GM18505 (cell line): ENCODE measurements around the gene USP17L11.
"Not testable (repeated sequence)": the region's sequence is repeated elsewhere in the genome, so short reads cannot be mapped to it uniquely, and the experiment has no call there.

Experiments used
- ATAC-seq: cut with Tn5 transposase; IDR thresholded peaks from one replicate; pipeline ENCODE4 v1.9.1; 2021; ENCODE audit not compliant: unreplicated experiment

The USP17L11 gene, protein sequence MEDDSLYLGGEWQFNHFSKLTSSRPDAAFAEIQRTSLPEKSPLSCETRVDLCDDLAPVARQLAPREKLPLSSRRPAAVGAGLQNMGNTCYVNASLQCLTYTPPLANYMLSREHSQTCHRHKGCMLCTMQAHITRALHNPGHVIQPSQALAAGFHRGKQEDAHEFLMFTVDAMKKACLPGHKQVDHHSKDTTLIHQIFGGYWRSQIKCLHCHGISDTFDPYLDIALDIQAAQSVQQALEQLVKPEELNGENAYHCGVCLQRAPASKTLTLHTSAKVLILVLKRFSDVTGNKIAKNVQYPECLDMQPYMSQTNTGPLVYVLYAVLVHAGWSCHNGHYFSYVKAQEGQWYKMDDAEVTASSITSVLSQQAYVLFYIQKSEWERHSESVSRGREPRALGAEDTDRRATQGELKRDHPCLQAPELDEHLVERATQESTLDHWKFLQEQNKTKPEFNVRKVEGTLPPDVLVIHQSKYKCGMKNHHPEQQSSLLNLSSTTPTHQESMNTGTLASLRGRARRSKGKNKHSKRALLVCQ

DNA sequence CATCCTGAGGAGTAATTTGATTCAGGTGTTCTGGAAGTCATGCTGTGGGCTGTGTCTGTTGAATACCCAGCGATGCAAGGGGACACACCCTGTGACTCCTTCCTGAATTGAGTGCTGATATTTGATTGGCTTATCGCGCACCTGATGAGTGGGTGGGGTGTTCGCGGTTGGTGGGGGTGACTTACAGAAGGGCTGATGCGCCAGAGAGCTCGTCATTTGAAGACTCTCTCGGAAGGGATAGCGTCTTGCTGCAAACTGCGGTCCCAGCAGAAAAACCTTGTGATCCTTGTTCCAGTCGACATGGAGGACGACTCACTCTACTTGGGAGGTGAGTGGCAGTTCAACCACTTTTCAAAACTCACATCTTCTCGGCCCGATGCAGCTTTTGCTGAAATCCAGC is at the start of gene USP17L11:
USP17L11 (plus strand) TSS at position 301 of the 400 bp plus-strand sequence; CDS start at position 301, 0 bp downstream.
- not testable (repeated sequence) for ATAC-seq

DNA sequence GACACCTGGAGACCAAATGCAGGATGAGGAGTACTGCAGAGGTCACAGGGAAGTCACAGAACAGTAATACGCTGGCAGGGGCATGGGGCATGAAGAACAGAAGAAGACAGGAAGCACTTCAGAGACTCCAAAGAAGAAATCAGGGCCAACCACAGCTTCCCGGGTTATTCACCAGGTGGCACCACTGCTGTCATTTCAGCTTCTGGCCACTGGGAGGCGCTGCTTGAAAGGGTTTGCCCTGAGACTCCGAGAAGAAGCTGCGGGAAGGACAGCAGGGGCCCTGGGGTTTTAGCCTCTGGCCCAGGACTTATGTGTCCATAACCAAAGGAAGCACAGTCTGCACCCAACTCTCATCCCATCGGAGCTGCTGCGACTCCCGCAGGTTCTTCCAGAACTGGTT is 49.2 kb upstream of the USP17L11 start:
- not testable (repeated sequence) for ATAC-seq

DNA sequence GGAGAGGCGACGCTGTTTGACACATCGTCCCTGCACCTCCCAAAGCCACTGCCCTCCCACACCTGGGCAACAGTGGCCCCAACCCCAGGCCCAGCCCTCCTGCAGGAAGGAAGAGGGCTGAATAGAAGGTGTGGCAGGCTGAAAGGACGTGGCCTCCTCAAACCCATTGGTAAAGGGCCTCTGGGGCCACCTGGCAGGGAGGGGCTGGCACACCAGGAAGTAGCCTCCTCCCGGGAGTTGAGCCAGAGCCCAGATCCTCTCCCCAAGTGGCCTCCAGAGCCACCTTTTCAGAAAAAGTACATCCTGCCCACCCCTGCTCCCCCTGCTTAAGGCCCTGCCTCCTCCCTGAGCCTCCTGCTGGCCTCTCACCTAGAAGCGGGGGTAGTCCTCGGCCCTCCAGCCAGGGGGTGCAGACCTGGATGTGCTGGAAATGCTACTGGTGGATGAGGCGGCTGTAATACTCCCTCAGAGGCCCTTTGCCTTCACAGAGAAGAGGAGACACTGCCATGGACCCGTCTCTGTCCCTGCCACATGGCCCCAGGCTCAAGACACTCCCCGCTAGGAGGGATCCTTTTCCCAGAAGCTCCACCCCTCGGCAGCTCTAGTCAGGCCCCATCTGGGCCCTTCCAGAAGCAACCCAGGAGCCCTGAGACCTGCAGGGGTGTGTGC is 45.3 kb upstream of the USP17L11 start, which contains the start of gene FAM90A26:
FAM90A26 (plus strand) TSS at position 619 of the 669 bp plus-strand sequence. CDS start 2,764 bp downstream, outside the sequence.
- ATAC-seq = not testable (repeated sequence)

DNA sequence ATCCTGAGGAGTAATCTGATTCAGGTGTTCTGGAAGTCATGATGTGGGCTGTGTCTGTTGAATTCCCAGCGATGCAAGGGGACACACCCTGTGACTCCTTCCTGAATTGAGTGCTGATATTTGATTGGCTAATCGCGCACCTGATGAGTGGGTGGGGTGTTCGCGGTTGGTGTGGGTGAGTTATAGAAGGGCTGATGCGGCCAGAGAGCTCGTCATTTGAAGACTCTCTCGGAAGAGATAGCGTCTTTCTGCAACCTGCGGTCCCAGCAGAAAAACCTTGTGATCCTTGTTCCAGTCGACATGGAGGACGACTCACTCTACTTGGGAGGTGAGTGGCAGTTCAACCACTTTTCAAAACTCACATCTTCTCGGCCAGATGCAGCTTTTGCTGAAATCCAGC is 4.8 kb upstream of the USP17L11 start, which contains the start of gene USP17L10:
USP17L10 (plus strand) TSS at position 301 of the 400 bp plus-strand sequence; CDS start at position 301, 0 bp downstream.
- not testable (repeated sequence) for ATAC-seq

DNA sequence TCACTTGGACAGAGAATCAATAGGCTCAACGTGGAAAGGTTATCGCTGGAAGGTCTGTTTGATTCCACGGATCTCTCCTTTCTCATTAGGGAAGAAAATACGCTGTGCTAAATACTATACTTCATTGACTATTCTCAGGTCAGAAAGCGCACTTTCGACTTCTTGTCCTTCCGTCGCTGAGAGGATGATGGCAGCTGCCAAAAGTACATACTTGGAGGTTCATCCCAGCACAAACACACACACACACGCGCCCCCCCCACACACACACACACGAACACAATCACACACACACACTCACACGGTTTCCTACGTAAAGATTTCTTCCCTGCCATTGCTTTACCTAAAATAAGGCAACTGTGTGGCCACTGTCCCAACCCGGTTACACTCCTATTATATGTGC is 504 bp upstream of the USP17L11 start:
- ATAC-seq = not testable (repeated sequence)

DNA sequence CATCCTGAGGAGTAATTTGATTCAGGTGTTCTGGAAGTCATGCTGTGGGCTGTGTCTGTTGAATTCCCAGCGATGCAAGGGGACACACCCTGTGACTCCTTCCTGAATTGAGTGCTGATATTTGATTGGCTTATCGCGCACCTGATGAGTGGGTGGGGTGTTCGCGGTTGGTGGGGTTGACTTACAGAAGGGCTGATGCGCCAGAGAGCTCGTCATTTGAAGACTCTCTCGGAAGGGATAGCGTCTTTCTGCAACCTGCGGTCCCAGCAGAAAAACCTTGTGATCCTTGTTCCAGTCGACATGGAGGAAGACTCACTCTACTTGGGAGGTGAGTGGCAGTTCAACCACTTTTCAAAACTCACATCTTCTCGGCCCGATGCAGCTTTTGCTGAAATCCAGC is 4.6 kb downstream of the USP17L11 start, which contains the start of gene USP17L12:
USP17L12 (plus strand) TSS at position 301 of the 400 bp plus-strand sequence; CDS start at position 301, 0 bp downstream.
- ATAC-seq = not testable (repeated sequence)

DNA sequence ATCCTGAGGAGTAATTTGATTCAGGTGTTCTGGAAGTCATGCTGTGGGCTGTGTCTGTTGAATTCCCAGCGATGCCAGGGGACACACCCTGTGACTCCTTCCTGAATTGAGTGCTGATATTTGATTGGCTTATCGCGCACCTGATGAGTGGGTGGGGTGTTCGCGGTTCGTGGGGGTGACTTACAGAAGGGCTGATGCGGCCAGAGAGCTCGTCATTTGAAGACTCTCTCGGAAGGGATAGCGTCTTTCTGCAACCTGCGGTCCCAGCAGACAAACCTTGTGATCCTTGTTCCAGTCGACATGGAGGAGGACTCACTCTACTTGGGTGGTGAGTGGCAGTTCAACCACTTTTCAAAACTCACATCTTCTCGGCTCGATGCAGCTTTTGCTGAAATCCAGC is 9.4 kb downstream of the USP17L11 start, which contains the start of gene USP17L13:
USP17L13 (plus strand) TSS at position 301 of the 400 bp plus-strand sequence; CDS start at position 301, 0 bp downstream.
- ATAC-seq = not testable (repeated sequence)

DNA sequence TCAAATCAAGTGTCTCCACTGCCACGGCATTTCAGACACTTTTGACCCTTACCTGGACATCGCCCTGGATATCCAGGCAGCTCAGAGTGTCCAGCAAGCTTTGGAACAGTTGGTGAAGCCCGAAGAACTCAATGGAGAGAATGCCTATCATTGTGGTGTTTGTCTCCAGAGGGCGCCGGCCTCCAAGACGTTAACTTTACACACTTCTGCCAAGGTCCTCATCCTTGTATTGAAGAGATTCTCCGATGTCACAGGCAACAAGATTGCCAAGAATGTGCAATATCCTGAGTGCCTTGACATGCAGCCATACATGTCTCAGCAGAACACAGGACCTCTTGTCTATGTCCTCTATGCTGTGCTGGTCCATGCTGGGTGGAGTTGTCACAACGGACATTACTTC is 15.0 kb downstream of the USP17L11 start:
- ATAC-seq = not testable (repeated sequence)

DNA sequence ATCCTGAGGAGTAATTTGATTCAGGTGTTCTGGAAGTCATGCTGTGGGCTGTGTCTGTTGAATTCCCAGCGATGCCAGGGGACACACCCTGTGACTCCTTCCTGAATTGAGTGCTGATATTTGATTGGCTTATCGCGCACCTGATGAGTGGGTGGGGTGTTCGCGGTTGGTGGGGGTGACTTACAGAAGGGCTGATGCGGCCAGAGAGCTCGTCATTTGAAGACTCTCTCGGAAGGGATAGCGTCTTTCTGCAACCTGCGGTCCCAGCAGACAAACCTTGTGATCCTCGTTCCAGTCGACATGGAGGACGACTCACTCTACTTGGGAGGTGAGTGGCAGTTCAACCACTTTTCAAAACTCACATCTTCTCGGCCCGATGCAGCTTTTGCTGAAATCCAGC is 18.9 kb downstream of the USP17L11 start, which contains the start of gene USP17L15:
USP17L15 (plus strand) TSS at position 301 of the 400 bp plus-strand sequence; CDS start at position 301, 0 bp downstream.
- not testable (repeated sequence) for ATAC-seq

DNA sequence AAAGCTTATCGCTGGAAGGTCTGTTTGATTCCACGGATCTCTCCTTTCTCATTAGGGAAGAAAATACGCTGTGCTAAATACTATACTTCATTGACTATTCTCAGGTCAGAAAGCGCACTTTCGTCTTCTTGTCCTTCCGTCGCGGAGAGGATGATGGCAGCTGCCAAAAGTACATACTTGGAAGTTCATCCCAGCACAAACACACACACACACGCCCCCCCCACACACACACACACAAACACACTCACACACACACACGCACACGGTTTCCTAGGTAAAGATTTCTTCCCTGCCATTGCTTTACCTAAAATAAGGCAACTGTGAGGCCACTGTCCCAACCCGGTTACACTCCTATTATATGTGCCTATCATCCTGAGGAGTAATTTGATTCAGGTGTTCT is 23.3 kb downstream of the USP17L11 start:
- not testable (repeated sequence) for ATAC-seq

DNA sequence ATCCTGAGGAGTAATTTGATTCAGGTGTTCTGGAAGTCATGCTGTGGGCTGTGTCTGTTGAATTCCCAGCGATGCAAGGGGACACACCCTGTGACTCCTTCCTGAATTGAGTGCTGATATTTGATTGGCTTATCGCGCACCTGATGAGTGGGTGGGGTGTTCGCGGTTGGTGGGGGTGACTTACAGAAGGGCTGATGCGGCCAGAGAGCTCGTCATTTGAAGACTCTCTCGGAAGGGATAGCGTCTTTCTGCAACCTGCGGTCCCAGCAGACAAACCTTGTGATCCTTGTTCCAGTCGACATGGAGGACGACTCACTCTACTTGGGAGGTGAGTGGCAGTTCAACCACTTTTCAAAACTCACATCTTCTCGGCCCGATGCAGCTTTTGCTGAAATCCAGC is 28.4 kb downstream of the USP17L11 start, which contains the start of gene USP17L17:
USP17L17 (plus strand) TSS at position 301 of the 400 bp plus-strand sequence; CDS start at position 301, 0 bp downstream.
- not testable (repeated sequence) for ATAC-seq

DNA sequence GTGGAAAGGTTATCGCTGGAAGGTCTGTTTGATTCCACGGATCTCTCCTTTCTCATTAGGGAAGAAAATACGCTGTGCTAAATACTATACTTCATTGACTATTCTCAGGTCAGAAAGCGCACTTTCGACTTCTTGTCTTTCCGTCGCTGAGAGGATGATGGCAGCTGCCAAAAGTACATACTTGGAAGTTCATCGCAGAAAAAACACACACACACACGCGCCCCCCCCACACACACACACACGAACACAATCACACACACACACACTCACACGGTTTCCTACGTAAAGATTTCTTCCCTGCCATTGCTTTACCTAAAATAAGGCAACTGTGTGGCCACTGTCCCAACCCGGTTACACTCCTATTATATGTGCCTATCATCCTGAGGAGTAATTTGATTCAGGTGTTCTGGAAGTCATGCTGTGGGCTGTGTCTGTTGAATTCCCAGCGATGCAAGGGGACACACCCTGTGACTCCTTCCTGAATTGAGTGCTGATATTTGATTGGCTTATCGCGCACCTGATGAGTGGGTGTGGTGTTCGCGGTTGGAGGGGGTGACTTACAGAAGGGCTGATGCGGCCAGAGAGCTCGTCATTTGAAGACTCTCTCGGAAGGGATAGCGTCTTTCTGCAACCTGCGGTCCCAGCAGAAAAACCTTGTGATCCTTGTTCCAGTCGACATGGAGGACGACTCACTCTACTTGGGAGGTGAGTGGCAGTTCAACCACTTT is 32.9 kb downstream of the USP17L11 start, which contains the start of gene USP17L18:
USP17L18 (plus strand) TSS at position 678 of the 728 bp plus-strand sequence; CDS start at position 678, 0 bp downstream.
- ATAC-seq = not testable (repeated sequence)

DNA sequence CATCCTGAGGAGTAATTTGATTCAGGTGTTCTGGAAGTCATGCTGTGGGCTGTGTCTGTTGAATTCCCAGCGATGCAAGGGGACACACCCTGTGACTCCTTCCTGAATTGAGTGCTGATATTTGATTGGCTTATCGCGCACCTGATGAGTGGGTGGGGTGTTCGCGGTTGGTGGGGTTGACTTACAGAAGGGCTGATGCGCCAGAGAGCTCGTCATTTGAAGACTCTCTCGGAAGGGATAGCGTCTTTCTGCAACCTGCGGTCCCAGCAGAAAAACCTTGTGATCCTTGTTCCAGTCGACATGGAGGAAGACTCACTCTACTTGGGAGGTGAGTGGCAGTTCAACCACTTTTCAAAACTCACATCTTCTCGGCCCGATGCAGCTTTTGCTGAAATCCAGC is 37.9 kb downstream of the USP17L11 start, which contains the start of gene USP17L19:
USP17L19 (plus strand) TSS at position 301 of the 400 bp plus-strand sequence; CDS start at position 301, 0 bp downstream.
- not testable (repeated sequence) for ATAC-seq

DNA sequence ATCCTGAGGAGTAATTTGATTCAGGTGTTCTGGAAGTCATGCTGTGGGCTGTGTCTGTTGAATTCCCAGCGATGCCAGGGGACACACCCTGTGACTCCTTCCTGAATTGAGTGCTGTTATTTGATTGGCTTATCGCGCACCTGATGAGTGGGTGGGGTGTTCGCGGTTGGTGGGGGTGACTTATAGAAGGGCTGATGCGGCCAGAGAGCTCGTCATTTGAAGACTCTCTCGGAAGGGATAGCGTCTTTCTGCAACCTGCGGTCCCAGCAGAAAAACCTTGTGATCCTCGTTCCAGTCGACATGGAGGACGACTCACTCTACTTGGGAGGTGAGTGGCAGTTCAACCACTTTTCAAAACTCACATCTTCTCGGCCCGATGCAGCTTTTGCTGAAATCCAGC is 42.6 kb downstream of the USP17L11 start, which contains the start of gene USP17L20:
USP17L20 (plus strand) TSS at position 301 of the 400 bp plus-strand sequence; CDS start at position 301, 0 bp downstream.
- ATAC-seq = not testable (repeated sequence)

DNA sequence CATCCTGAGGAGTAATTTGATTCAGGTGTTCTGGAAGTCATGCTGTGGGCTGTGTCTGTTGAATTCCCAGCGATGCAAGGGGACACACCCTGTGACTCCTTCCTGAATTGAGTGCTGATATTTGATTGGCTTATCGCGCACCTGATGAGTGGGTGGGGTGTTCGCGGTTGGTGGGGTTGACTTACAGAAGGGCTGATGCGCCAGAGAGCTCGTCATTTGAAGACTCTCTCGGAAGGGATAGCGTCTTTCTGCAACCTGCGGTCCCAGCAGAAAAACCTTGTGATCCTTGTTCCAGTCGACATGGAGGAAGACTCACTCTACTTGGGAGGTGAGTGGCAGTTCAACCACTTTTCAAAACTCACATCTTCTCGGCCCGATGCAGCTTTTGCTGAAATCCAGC is 47.4 kb downstream of the USP17L11 start, which contains the start of gene USP17L21:
USP17L21 (plus strand) TSS at position 301 of the 400 bp plus-strand sequence; CDS start at position 301, 0 bp downstream.
- ATAC-seq = not testable (repeated sequence)
